AG10803 (cell line): ENCODE data around the gene GXYLT1.

Experiments used
- DNase-seq: peaks from one replicate; pipeline ENCODE4 v3.0.0; 2010; ENCODE audit warnings: low read depth
- H3K4me3 ChIP-seq: 2 replicates; pipeline ENCODE4 v1.5.1; 2011; ENCODE audit warnings: mild to moderate bottlenecking, low read length, control low read depth
- TF ChIP-seq, protein P1 (sequence below): conservative IDR thresholded peaks from 2 replicates; pipeline ENCODE4 v1.5.1; 2011; ENCODE audit warnings: mild to moderate bottlenecking, low read length, control low read depth, inconsistent platforms

GXYLT1 gene

DNA sequence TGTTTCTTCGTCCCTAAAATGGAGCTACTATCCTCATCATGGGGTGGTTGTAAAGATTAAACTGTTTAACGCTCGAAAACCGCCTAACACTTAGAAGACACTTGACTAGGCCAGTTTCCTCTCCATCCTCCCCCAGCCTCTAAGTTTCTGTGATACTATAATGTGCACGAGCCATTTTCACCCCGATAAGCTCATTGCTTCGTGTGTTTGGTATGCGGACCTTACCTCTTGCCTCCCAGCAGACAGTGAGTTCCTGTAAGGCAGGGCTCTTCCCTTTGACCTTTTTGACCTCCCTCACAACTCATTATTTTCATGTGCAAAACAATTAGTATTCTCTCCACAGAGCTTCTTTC, 499 bp upstream of the GXYLT1 start:
- no peak for DNase-seq
- TF ChIP-seq, protein P1, sequence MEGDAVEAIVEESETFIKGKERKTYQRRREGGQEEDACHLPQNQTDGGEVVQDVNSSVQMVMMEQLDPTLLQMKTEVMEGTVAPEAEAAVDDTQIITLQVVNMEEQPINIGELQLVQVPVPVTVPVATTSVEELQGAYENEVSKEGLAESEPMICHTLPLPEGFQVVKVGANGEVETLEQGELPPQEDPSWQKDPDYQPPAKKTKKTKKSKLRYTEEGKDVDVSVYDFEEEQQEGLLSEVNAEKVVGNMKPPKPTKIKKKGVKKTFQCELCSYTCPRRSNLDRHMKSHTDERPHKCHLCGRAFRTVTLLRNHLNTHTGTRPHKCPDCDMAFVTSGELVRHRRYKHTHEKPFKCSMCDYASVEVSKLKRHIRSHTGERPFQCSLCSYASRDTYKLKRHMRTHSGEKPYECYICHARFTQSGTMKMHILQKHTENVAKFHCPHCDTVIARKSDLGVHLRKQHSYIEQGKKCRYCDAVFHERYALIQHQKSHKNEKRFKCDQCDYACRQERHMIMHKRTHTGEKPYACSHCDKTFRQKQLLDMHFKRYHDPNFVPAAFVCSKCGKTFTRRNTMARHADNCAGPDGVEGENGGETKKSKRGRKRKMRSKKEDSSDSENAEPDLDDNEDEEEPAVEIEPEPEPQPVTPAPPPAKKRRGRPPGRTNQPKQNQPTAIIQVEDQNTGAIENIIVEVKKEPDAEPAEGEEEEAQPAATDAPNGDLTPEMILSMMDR, result no peak
- H3K4me3 ChIP-seq, result peak overlapping the region; percentile 72

DNA sequence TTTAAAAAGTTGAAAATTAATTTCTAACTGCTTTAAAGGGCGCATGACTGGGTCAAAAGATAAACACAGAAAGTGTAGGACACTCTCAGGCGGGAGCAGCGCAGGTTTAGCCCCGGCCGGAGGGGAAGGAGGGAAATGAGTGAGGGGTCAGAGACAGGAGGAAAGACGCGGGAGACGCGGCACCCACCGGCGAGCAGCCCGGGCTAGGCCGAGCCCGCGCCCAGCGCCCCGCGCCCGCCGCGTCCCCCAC, 591 bp downstream of the GXYLT1 start:
- TF ChIP-seq, protein P1, result no peak
- DNase-seq, result no peak
- H3K4me3 ChIP-seq, result peak overlapping the region; percentile 72

DNA sequence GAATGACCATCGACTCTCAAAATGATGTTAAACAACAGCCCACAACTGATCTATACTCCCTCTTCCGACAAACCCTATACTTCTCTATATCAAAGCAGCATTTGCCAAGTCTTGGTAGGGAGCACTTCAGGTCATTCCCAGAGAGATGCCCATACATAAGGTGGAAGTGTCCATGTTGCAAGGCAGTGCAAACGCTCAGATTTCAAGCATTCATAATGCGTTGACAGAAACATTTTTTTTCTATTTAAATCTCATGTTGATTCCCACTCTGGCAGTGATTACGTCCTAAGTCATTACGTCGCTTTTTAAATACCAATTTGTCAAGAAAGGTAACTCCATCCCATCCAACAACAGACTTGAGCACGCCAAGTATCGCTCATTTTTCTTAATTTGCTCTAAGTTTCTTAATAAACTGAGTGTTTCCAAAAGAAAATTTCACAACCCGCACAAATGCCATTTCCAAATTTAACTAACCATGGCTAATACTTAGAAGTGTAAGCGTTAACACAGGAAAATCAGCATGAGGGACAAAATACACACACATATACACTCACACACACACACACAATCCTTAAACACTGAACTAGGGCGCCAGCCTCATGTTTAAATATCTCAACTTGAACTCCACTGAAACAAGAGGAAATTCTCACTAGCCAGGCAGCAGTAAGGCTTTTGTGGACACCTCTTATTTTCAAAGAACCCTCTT, 1.1 kb downstream of the GXYLT1 start:
- peak; percentile 29 for DNase-seq
- TF ChIP-seq, protein P1, result no peak
- peak overlapping the region; percentile 72 for H3K4me3 ChIP-seq

DNA sequence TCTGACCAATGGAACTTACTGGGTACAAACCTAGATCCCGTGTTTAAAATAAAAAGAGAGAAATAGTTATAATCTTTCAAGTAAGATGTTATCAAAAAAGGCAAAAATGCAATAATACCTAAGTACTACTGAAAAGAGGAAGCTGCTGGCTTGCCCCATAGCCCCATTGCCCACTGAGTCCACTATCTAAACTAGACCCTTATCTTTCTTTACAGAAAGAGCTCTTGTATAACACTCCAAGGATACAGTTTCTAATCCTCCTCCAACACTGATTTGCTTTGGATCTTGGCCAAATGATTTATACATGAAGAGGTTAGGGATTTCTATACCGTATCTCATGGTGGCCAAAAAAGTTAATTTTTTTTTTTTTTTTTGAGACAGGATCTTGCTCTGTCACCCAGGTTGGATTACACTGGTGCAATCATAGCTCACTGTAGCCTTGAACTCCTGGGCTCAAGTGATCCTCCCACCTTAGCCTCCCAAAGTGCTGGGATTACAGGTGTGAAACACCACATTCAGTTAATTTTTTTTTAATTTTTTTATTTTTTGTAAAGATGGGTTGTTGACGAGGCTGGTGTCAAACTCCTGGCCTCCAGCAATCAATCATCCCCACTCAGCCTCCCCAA, 2.6 kb downstream of the GXYLT1 start:
- no peak overlapping the region for H3K4me3 ChIP-seq
- TF ChIP-seq, protein P1, result no peak
- DNase-seq, result no peak

DNA sequence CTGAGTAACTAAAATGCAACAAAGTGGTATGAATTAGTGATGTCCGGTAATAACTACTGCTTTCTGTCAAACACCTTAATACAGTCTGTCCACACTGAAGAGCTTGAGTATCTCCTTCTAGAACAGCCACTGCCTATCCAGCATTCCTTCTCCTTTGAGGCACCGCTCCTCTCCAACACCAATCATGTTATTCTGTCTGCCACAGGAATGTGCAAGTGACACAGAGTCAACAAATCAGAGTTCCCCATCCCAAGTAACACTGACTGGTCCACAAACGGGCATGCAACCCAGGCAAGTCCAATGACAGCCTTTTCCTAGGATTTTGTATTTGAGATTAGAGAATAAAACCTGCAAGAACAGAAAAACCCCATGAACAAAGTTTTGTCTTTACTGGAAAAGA, 3.8 kb downstream of the GXYLT1 start:
- TF ChIP-seq, protein P1, result no peak
- peak; percentile 67 for DNase-seq

DNA sequence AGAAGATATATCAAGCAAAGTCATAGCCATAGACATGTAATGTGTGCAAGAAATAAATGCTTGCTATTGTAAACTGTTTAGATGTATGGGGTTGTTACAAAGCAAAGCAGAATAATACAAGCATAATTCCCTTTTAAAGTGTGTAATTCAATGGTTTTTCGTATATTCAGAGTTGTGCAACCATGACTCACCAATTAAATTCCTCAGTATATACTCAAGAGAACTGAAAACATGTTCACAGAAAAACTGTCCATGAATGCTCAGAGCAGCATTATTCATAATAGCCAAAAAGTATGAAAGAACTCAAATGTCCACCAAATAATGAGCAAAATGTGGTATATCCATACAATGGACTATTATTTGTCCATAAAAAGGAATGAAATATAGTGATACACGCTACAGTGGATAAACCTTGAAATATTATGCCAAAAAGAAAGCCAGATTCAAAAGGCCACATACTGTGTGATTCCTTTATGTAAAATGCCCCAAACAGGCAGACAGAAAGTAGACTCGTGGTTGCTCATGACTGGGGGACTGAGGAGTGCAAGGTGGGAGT, 9.3 kb downstream of the GXYLT1 start:
- DNase-seq, result peak; percentile 73
- TF ChIP-seq, protein P1, result no peak
- no peak overlapping the region for H3K4me3 ChIP-seq

More for the DNA sequence above, 3.8 kb downstream of the GXYLT1 start:
- no peak overlapping the region for H3K4me3 ChIP-seq

DNA sequence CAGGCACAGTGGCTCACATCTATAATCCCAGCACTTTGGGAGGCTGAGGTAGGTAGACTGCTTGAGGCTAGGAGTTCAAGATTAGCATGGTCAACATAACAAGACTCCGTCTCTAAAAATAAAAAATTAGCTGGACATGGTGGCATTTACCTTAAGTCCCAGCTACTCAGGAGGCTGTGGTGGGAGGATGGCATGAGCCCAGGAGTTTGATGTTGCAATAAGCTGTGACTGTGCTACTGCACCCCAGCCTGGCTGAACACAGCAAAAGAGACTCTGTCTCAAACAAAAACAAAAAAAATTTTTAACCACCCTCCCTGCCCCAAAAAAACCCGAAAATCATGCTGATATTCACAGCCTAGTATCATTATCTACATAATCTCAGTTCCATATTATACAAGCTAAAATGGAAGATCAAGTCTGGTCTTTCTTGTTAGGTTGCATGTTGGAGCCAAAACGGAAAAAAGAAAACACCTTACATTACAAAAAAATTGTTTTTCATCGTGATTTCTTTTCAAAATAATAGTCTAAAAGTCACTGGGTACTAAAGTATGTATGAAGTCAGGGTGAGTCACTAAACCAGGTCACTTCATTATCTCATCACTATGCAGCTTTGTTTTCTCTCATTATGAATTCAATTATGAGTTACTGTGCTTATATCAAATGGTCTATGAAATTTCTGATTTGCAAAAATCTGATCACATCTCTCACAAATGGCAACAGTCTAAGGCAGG, 13.8 kb downstream of the GXYLT1 start:
- TF ChIP-seq, protein P1, result no peak
- H3K4me3 ChIP-seq, result peak overlapping the region; percentile 13
- peak; percentile 58 for DNase-seq
